ENCODE data around the gene RAB11FIP3. TPM values are rescaled to one million over a fixed set of nuclear protein-coding genes. Genes with fewer than 3 reads are reported as not detected.

RAB11FIP3 gene
- total RNA-seq, 1 donor from 2014 or later: 33.3 TPM

GRCh38 chr16:515175-515938 is 89.9 kb downstream of the RAB11FIP3 start:
- intact Hi-C loops (cut with micrococcal nuclease): no loop called here

GRCh38 chr16:515939-516226 is 90.4 kb downstream of the RAB11FIP3 start:
- intact Hi-C loops (cut with micrococcal nuclease): no loop called here

GRCh38 chr16:516301-516700 is 90.9 kb downstream of the RAB11FIP3 start:
- intact Hi-C loops (cut with micrococcal nuclease): no loop called here

- intact Hi-C loops (cut with micrococcal nuclease): no loop called here
Observed at GRCh38 chr16:518858-519257, 93.4 kb downstream of the RAB11FIP3 start.

- intact Hi-C loops (cut with micrococcal nuclease): no loop called here
Observed at GRCh38 chr16:519425-519824, 94.0 kb downstream of the RAB11FIP3 start.

GRCh38 chr16:519841-520687 is 94.6 kb downstream of the RAB11FIP3 start:
- intact Hi-C loops (cut with micrococcal nuclease): no loop called here

GRCh38 chr16:520847-521246 is 95.4 kb downstream of the RAB11FIP3 start:
- intact Hi-C loops (cut with micrococcal nuclease): no loop called here

- intact Hi-C loops (cut with micrococcal nuclease): no loop called here
Observed at GRCh38 chr16:521381-522210, 96.1 kb downstream of the RAB11FIP3 start.

GRCh38 chr16:522320-523096 is 97.1 kb downstream of the RAB11FIP3 start:
- intact Hi-C loops (cut with micrococcal nuclease): no loop called here

- intact Hi-C loops (cut with micrococcal nuclease): no loop called here
Observed at GRCh38 chr16:523097-523741, 97.8 kb downstream of the RAB11FIP3 start.

GRCh38 chr16:524274-525040 is 99.0 kb downstream of the RAB11FIP3 start:
- intact Hi-C loops (cut with micrococcal nuclease): loop anchor here (5.0 kb wide), 2 partner anchors 43 to 113 kb away; partner anchors contain the start of genes METTL26, NHLRC4 and PIGQ

GRCh38 chr16:525123-525519 is 99.7 kb downstream of the RAB11FIP3 start:
- intact Hi-C loops (cut with micrococcal nuclease): loop anchor here (5.0 kb wide), 2 partner anchors 42 to 112 kb away; partner anchors contain the start of genes METTL26, NHLRC4 and PIGQ

- intact Hi-C loops (cut with micrococcal nuclease): loop anchor here (5.0 kb wide), 2 partner anchors 42 to 112 kb away; partner anchors contain the start of genes METTL26, NHLRC4 and PIGQ
Observed at GRCh38 chr16:525520-526180, 100.2 kb downstream of the RAB11FIP3 start.

GRCh38 chr16:526181-527014 is 100.9 kb downstream of the RAB11FIP3 start:
- intact Hi-C loops (cut with micrococcal nuclease): loop anchor here (1.0 to 5.0 kb wide), 4 partner anchors 41 to 125 kb away; partner anchors contain the start of genes DECR2, METTL26, NHLRC4 and PIGQ

GRCh38 chr16:527015-527903 is 101.8 kb downstream of the RAB11FIP3 start, which contains the start of gene CAPN15:
CAPN15 (plus strand) TSS chr16:527712; CDS start chr16:546839, 19,127 bp downstream.
- intact Hi-C loops (cut with micrococcal nuclease): loop anchor here (1.0 to 5.0 kb wide), 4 partner anchors 40 to 126 kb away; partner anchors contain the start of genes DECR2, METTL26, NHLRC4 and PIGQ

All from T-helper 2 cell treated with Interferon-gamma antibody and Interleukin-4, amounts not matched to agents 100 ng/mL and 5 ng/mL, for 36 hours (primary cell).